ENCODE results near the gene WBP1L.

WBP1L gene

DNA sequence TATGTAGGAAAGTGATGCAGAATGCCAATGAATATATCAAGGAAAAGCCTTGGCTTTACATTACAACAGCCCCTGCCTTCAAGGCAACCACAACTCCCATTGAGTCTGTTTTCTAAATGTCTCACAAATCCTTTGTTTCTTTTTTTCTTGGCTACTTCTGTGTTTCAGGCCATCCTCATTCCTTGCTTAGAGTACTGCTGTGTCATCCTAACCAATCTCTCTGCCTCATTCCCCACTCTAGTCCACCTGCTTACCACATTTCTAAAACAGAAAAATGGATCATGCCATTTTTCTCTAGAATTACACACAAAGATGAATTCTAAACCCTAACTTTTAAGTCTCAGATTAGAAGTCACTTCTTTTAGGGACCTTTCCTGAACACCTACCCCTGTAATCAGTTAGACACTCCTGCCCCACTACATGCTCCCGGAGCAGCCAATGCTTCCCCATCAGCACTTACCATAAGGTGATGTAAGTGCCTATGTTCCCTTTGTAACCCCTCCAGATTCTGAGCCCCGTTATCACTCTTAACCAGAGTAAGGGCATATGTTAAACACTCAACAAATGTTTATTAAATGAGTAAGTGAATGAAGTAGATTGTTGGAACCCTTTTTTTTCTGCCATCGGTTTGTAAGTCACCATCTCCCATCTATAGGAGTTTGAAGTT is 113.1 kb downstream of the WBP1L start:
- Histone ChIP-seq H3K36me3 (ENCODE audit: control insufficient read depth, low read length) (no peaks in the 10 kb centered on the region), H3K79me2 (ENCODE audit: control insufficient read depth, low read length) (peaks cover 28% of the 10 kb centered on the region), H3K4me3 (ENCODE audit: low read length) (no peak overlapping the region), H3F3A (ENCODE audit: control insufficient read depth, insufficient read depth) (no peaks in the 10 kb centered on the region), H3K4me1 (ENCODE audit: control insufficient read depth, low read length) (peaks cover 7% of the 10 kb centered on the region), H3K9me2 (replicated peaks; ENCODE audit: control insufficient read depth, low read length) (no peaks in the 10 kb centered on the region), H4K20me1 (ENCODE audit: control insufficient read depth, insufficient read depth, low read depth, low read length) (no peaks in the 10 kb centered on the region), H3K27ac (ENCODE audit: low read depth, low read length) (no peak overlapping the region), H3K9me3 (ENCODE audit: control insufficient read depth, insufficient read depth, low read length) (no peaks in the 10 kb centered on the region), H3K4me2 (ENCODE audit: low read length) (no peak overlapping the region), H3K27me3 (ENCODE audit: control insufficient read depth, low read length) (no peaks in the 10 kb centered on the region)
- TF ChIP-seq EZH2phosphoT487 (IDR thresholded peaks at IDR 0.05; ENCODE audit: borderline replicate concordance, low read length) = no peak
- TF ChIP-seq, protein P1, sequence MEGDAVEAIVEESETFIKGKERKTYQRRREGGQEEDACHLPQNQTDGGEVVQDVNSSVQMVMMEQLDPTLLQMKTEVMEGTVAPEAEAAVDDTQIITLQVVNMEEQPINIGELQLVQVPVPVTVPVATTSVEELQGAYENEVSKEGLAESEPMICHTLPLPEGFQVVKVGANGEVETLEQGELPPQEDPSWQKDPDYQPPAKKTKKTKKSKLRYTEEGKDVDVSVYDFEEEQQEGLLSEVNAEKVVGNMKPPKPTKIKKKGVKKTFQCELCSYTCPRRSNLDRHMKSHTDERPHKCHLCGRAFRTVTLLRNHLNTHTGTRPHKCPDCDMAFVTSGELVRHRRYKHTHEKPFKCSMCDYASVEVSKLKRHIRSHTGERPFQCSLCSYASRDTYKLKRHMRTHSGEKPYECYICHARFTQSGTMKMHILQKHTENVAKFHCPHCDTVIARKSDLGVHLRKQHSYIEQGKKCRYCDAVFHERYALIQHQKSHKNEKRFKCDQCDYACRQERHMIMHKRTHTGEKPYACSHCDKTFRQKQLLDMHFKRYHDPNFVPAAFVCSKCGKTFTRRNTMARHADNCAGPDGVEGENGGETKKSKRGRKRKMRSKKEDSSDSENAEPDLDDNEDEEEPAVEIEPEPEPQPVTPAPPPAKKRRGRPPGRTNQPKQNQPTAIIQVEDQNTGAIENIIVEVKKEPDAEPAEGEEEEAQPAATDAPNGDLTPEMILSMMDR (IDR thresholded peaks at IDR 0.05; ENCODE audit: low read depth, low read length, poor library complexity, severe bottlenecking) = no peak

DNA sequence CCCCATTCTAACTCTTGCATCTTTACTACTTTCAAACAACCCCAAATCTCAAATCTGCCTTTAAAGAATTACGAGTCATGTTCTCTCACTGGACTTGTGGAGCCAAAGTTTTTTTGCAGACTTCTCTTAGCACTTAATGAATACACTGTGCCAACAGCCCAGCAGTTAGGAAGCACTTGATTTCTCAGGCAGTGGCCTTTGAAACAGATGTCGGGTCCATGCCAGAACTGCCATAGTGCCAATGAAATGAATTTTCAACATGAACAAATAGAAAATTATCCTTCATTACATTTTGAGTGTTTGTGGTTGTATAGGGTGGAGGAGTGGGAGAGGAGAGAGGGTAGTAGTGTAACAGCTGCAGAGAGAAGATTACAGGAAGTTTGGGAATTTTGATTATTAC is 116.2 kb downstream of the WBP1L start:
- Histone ChIP-seq H3K4me1 (ENCODE audit: control insufficient read depth, low read length) (peaks cover 6% of the 10 kb centered on the region), H3K4me3 (ENCODE audit: low read length) (no peak overlapping the region), H3K9me2 (replicated peaks; ENCODE audit: control insufficient read depth, low read length) (no peaks in the 10 kb centered on the region)

DNA sequence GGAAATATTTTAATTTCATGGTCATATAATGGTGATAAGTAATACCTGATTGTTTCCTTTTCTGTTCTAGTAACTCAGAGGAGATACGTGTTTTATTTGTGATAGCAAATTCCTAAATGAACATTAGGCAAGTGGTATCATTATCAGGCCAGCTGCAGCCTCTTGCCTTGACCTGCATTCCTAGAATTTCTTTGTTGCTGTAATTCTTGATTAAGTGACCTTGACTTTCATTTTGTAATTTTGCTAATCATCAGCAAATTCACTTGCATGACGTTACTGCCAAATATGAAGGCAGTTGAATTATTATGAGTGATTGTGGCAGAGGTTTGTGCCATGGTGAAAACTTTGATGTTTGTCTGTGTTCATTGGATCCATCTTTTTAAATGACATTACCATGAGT is 119.9 kb downstream of the WBP1L start:
- no peaks in the 10 kb centered on the region for H3K4me1 ChIP-seq (ENCODE audit: control insufficient read depth, low read length)
- no peaks in the 10 kb centered on the region for H3K79me2 ChIP-seq (ENCODE audit: control insufficient read depth, low read length)
- TF ChIP-seq, protein P1 (IDR thresholded peaks at IDR 0.05; ENCODE audit: low read depth, low read length, poor library complexity, severe bottlenecking) = no peak
- no peak for TF ChIP-seq EZH2phosphoT487 (IDR thresholded peaks at IDR 0.05; ENCODE audit: borderline replicate concordance, low read length)
- H3K27me3 ChIP-seq (ENCODE audit: control insufficient read depth, low read length) = no peaks in the 10 kb centered on the region
- no peaks in the 10 kb centered on the region for H3K9me2 ChIP-seq (replicated peaks; ENCODE audit: control insufficient read depth, low read length)
- H3K36me3 ChIP-seq (ENCODE audit: control insufficient read depth, low read length) = peaks cover 5% of the 10 kb centered on the region
- H3F3A ChIP-seq (ENCODE audit: control insufficient read depth, insufficient read depth) = peaks cover 2% of the 10 kb centered on the region; the same call in 1 of the 2 replicates
- no peaks in the 10 kb centered on the region for H4K20me1 ChIP-seq (ENCODE audit: control insufficient read depth, insufficient read depth, low read depth, low read length)
- no peak overlapping the region for H3K4me3 ChIP-seq (ENCODE audit: low read length)
- H3K4me2 ChIP-seq (ENCODE audit: low read length) = no peak overlapping the region
- H3K27ac ChIP-seq (ENCODE audit: low read depth, low read length) = no peak overlapping the region
- H3K9me3 ChIP-seq (ENCODE audit: control insufficient read depth, insufficient read depth, low read length) = no peaks in the 10 kb centered on the region

More for the DNA sequence above, 116.2 kb downstream of the WBP1L start:
- Histone ChIP-seq H3K79me2 (ENCODE audit: control insufficient read depth, low read length) (peaks cover 27% of the 10 kb centered on the region), H3K9me3 (ENCODE audit: control insufficient read depth, insufficient read depth, low read length) (no peaks in the 10 kb centered on the region), H3K36me3 (ENCODE audit: control insufficient read depth, low read length) (peaks cover 5% of the 10 kb centered on the region), H3K27ac (ENCODE audit: low read depth, low read length) (no peak overlapping the region), H4K20me1 (ENCODE audit: control insufficient read depth, insufficient read depth, low read depth, low read length) (no peaks in the 10 kb centered on the region), H3K27me3 (ENCODE audit: control insufficient read depth, low read length) (no peaks in the 10 kb centered on the region), H3K4me2 (ENCODE audit: low read length) (no peak overlapping the region), H3F3A (ENCODE audit: control insufficient read depth, insufficient read depth) (peaks cover 2% of the 10 kb centered on the region; the same call in 1 of the 2 replicates)
- TF ChIP-seq EZH2phosphoT487 (IDR thresholded peaks at IDR 0.05; ENCODE audit: borderline replicate concordance, low read length) = no peak
- TF ChIP-seq, protein P1 (IDR thresholded peaks at IDR 0.05; ENCODE audit: low read depth, low read length, poor library complexity, severe bottlenecking) = no peak

Data from DOHH2 (cell line).